ENCODE results near the gene EVA1B. TPM values are rescaled to one million over a fixed set of nuclear protein-coding genes. Genes with fewer than 3 reads are reported as not detected.

EVA1B gene
- polyA plus RNA-seq, 2 of the 4 experiments (the other 2 are of a cell fraction), result 2.9 to 8.5 TPM

GRCh38 chr1:36326499-36326898 is 3.1 kb upstream of the EVA1B start:
- Histone ChIP-seq H3K9me3 (no peaks in the 10 kb centered on the region), H3K4me3 (no peak overlapping the region), H3K27ac (no peak overlapping the region), H3K4me1 (peaks cover 11% of the 10 kb centered on the region; the same call in 2 of the 3 replicates), H3K4me2 (no peak overlapping the region)
- ChIA-PET POLR2A (no interaction called here), CTCF (interaction anchor here (1.0 to 5.0 kb wide), 3 partner anchors 13 to 42 kb away, joined by 3 to 33 read pairs (median 5); no protein-coding TSS in a partner anchor)
- FAIRE-seq (no peak), ATAC-seq (no peak), DNase-seq (ENCODE audit: low read depth in 1 of 2, low spot score in 1 of 2) (no peak)
- WGBS (ENCODE audit: missing lambda C conversion rate), result 83% methylated on average over 4 of the region's 6 CpGs
- no peak for TF ChIP-seq POLR2AphosphoS2 (conservative IDR thresholded peaks at IDR 0.05; ENCODE audit: low read length)
- TF ChIP-seq MYC (IDR thresholded peaks at IDR 0.05; ENCODE audit: borderline replicate concordance, low read length), result no peak

- FAIRE-seq (no peak), ATAC-seq (no peak), DNase-seq (ENCODE audit: low read depth in 1 of 2, low spot score in 1 of 2) (no peak)
- ChIA-PET CTCF (interaction anchor here (0.7 to 5.0 kb wide), 4 partner anchors 8 to 175 kb away, joined by 3 to 33 read pairs (median 4); partner anchors contain the start of gene TRAPPC3), POLR2A (no interaction called here)
- H3K4me3 ChIP-seq, result peak overlapping the region; percentile 79; the same call in 1 of the 3 replicates
- WGBS (ENCODE audit: missing lambda C conversion rate), result 82% methylated on average over 4 of the region's 9 CpGs
- H3K27ac ChIP-seq, result peak overlapping the region; percentile 76 to 96; a peak in 5 of 6 replicates
- peak overlapping the region; percentile 88 for H3K4me2 ChIP-seq
- H3K9me3 ChIP-seq, result no peaks in the 10 kb centered on the region
- TF ChIP-seq JUN (IDR thresholded peaks at IDR 0.05) (no peak), HDAC2 (IDR thresholded peaks at IDR 0.05) (no peak), NPAS2 (CRISPR knock-in tag; IDR thresholded peaks at IDR 0.05; ENCODE audit: borderline replicate concordance) (no peak), SMC3 (IDR thresholded peaks at IDR 0.05) (no peak), RNF2 (IDR thresholded peaks at IDR 0.05; ENCODE audit: borderline replicate concordance, low read depth) (no peak), TFCP2L1 (CRISPR knock-in tag; IDR thresholded peaks at IDR 0.05) (no peak), EP300 (IDR thresholded peaks at IDR 0.05) (no peak), HES2 (IDR thresholded peaks at IDR 0.05) (no peak), CEBPB (IDR thresholded peaks at IDR 0.05) (no peak), MYC (IDR thresholded peaks at IDR 0.05; ENCODE audit: borderline replicate concordance, low read length) (no peak), POLR2A (IDR thresholded peaks at IDR 0.05; ENCODE audit: low read length) (no peak)
- peaks cover 11% of the 10 kb centered on the region; the same call in 2 of the 3 replicates for H3K4me1 ChIP-seq
Measured at GRCh38 chr1:36324353-36324703, 883 bp upstream of the EVA1B start.

- Histone ChIP-seq H3K4me2 (peak overlapping the region; percentile 88), H3K9me3 (no peaks in the 10 kb centered on the region), H3K4me3 (peak overlapping the region; percentile 79), H3K4me1 (peaks cover 11% of the 10 kb centered on the region; the same call in 2 of the 3 replicates), H3K27ac (peak overlapping the region; percentile 76 to 96)
- CTCF ChIA-PET, result interaction anchor here (1.3 to 5.0 kb wide), 3 partner anchors 16 to 174 kb away, joined by 3 to 33 read pairs (median 5); partner anchors contain the start of gene TRAPPC3
- POLR2A ChIA-PET, result no interaction called here
- 79% methylated on average over 18 of the region's 83 CpGs for WGBS (ENCODE audit: missing lambda C conversion rate)
- TF ChIP-seq GATA3 (IDR thresholded peaks at IDR 0.05; ENCODE audit: borderline replicate concordance) (no peak), JUN (IDR thresholded peaks at IDR 0.05) (peak in 1 of 2 experiments; percentile 22; a peak in 1 of 5 replicates), EP300 (IDR thresholded peaks at IDR 0.05) (no peak), FOXS1 (CRISPR knock-in tag; IDR thresholded peaks at IDR 0.05) (no peak), KDM5A (IDR thresholded peaks at IDR 0.05) (no peak)
- DNase-seq (ENCODE audit: low read depth in 1 of 2, low spot score in 1 of 2) (no peak), ATAC-seq (peak; percentile 61 to 64), FAIRE-seq (no peak)
Measured at GRCh38 chr1:36322786-36323635, 434 bp downstream of the EVA1B start.

GRCh38 chr1:36322041-36322785 is 1.2 kb downstream of the EVA1B start:
- H3K9me3 ChIP-seq, result no peaks in the 10 kb centered on the region
- ATAC-seq (no peak), FAIRE-seq (no peak), DNase-seq (ENCODE audit: low read depth in 1 of 2, low spot score in 1 of 2) (no peak)
- 96% methylated on average over 50 of the region's 67 CpGs for WGBS (ENCODE audit: missing lambda C conversion rate)
- H3K4me3 ChIP-seq, result no peak overlapping the region; the same call in 2 of the 3 replicates
- H3K4me1 ChIP-seq, result peaks cover 11% of the 10 kb centered on the region; the same call in 2 of the 3 replicates
- H3K27ac ChIP-seq, result peak overlapping the region in 1 of 2 experiments; percentile 96; a peak in 2 of 6 replicates
- peak overlapping the region; percentile 88; the same call in 2 of the 3 replicates for H3K4me2 ChIP-seq
- TF ChIP-seq NPAS2 (CRISPR knock-in tag; IDR thresholded peaks at IDR 0.05; ENCODE audit: borderline replicate concordance) (no peak), MAZ (IDR thresholded peaks at IDR 0.05; ENCODE audit: borderline replicate concordance, low read depth, low read length) (no peak), POLR2AphosphoS2 (conservative IDR thresholded peaks at IDR 0.05; ENCODE audit: low read length) (no peak), BCL3 (IDR thresholded peaks at IDR 0.05) (no peak), FOSB (CRISPR knock-in tag; IDR thresholded peaks at IDR 0.05) (no peak), KDM5A (IDR thresholded peaks at IDR 0.05) (no peak), FOSL2 (IDR thresholded peaks at IDR 0.05) (no peak), FOSL2 (CRISPR knock-in tag; IDR thresholded peaks at IDR 0.05) (no peak), PHF8 (IDR thresholded peaks at IDR 0.05; ENCODE audit: borderline replicate concordance, low read depth) (no peak), RARB (CRISPR knock-in tag; IDR thresholded peaks at IDR 0.05) (no peak), NR3C1 (IDR thresholded peaks at IDR 0.05) (no peak), MAX (IDR thresholded peaks at IDR 0.05) (no peak), HOXA7 (CRISPR knock-in tag; IDR thresholded peaks at IDR 0.05) (no peak), RCOR1 (IDR thresholded peaks at IDR 0.05; ENCODE audit: low read depth, low read length) (no peak), RFX5 (IDR thresholded peaks at IDR 0.05) (no peak), KDM1A (IDR thresholded peaks at IDR 0.05; ENCODE audit: low read depth) (no peak)
- CTCF ChIA-PET, result interaction anchor here (1.3 to 5.0 kb wide), 2 partner anchors 21 to 173 kb away, joined by 3 to 33 read pairs; partner anchors contain the start of gene TRAPPC3
- POLR2A ChIA-PET, result no interaction called here
